Gastroesophageal sphincter (tissue), 4 donors: Measurements from ENCODE around the gene MED12. TPM values are rescaled to one million over a fixed set of nuclear protein-coding genes. Genes with fewer than 3 reads are reported as not detected.

ENCODE experiments used
- ATAC-seq: fragments of 150-250 bp; one replicate; pipeline ENCODE4 v1.9.1; 2016; ENCODE audit warnings: mild to moderate bottlenecking, moderate library complexity
- H3K27ac ChIP-seq, 4 donors: fragments of 200-600 bp; sonication (generic) in 3 of 4; 1 replicate in 3 of 4; 2 replicates in 1 of 4; pipeline ENCODE4 v1.5.1; 2016 to 2019
- H3K27me3 ChIP-seq: fragments of 200-600 bp; sonication (generic); one replicate; pipeline ENCODE4 v1.5.1; 2019
- H3K36me3 ChIP-seq, 2 donors: fragments of 200-600 bp; sonication (generic); one replicate each; pipeline ENCODE4 v1.5.1; 2019; ENCODE audit warnings: control low read depth in 1 of 2
- H3K4me1 ChIP-seq, 3 donors: fragments of 200-600 bp; sonication (generic); 1 replicate in 2 of 3; 2 replicates in 1 of 3; pipeline ENCODE4 v1.5.1; 2016 to 2019; ENCODE audit warnings: control low read depth in 2 of 3
- H3K4me3 ChIP-seq, 2 donors: fragments of 200-600 bp; sonication (generic); one replicate each; pipeline ENCODE4 v1.5.1; 2019; ENCODE audit warnings: mild to moderate bottlenecking in 1 of 2, moderate library complexity in 1 of 2
- H3K9me3 ChIP-seq, 3 donors: fragments of 200-600 bp; sonication (generic); one replicate each; pipeline ENCODE4 v1.5.1; 2017 to 2019; ENCODE audit warnings: control low read depth in 2 of 3
- EP300 ChIP-seq: sonication (generic); formaldehyde crosslinking; IDR thresholded peaks from one replicate; pipeline ENCODE4 v1.6.1; 2017; ENCODE audit warnings: antibody characterized with exemption, mild to moderate bottlenecking
- POLR2A ChIP-seq, 2 donors: fragments of 450-650 bp; IDR thresholded peaks; one replicate each; pipeline ENCODE4 v1.6.1; 2017; ENCODE audit warnings: antibody characterized with exemption in 2 of 2, mild to moderate bottlenecking in 2 of 2, moderate library complexity in 1 of 2
- POLR2AphosphoS5 ChIP-seq: sonication (generic); formaldehyde crosslinking; IDR thresholded peaks from one replicate; pipeline ENCODE4 v1.6.1; 2017; ENCODE audit warnings: antibody characterized with exemption
- WGBS, 2 donors: methylation state at CpG; one replicate each; pipeline ENCODE4 v1.1.5; 2018; ENCODE audit warnings: low coverage in 1 of 2; 5-methylcytosine and 5-hydroxymethylcytosine counted together
- total RNA-seq, 4 donors: library from RNA; depleted of rRNA; stranded (reverse); fragments of >200 nt; gene quantifications; one replicate each; pipeline ENCODE4 v1.1.0, GENCODE V29; 2016
- TF ChIP-seq, protein P1 (sequence below), 4 experiments: fragments of 200-600 bp in 2 of 4; fragments of 450-650 bp in 2 of 4; sonication (generic) in 1 of 4; IDR thresholded peaks; one replicate each; pipeline ENCODE4 v1.5.1; 2017 to 2019; ENCODE audit warnings: antibody characterized with exemption in 4 of 4, mild to moderate bottlenecking in 2 of 4, moderate library complexity in 2 of 4

The MED12 gene
- total RNA-seq, 4 donors from 2014 or later, result 19.7 to 30.2 (median 26.2) TPM

GRCh38 chrX:71096760-71097032 lies 21.7 kb upstream of the MED12 start:
- H3K4me3 ChIP-seq, result peak overlapping the region; percentile 62 to 72
- H3K27ac ChIP-seq, result peak overlapping the region in 2 of 4 donors; percentile 81 to 85
- WGBS, 2 donors, result 40% methylated on average over 1 of the region's 9 CpGs; no CpG with 5 or more reads in 1 of the 2 donors
- H3K9me3 ChIP-seq, result no peaks in the 10 kb centered on the region
- TF ChIP-seq EP300 (no peak), POLR2AphosphoS5 (no peak), POLR2A (IDR thresholded peaks at IDR 0.05) (no peak)
- TF ChIP-seq, protein P1, sequence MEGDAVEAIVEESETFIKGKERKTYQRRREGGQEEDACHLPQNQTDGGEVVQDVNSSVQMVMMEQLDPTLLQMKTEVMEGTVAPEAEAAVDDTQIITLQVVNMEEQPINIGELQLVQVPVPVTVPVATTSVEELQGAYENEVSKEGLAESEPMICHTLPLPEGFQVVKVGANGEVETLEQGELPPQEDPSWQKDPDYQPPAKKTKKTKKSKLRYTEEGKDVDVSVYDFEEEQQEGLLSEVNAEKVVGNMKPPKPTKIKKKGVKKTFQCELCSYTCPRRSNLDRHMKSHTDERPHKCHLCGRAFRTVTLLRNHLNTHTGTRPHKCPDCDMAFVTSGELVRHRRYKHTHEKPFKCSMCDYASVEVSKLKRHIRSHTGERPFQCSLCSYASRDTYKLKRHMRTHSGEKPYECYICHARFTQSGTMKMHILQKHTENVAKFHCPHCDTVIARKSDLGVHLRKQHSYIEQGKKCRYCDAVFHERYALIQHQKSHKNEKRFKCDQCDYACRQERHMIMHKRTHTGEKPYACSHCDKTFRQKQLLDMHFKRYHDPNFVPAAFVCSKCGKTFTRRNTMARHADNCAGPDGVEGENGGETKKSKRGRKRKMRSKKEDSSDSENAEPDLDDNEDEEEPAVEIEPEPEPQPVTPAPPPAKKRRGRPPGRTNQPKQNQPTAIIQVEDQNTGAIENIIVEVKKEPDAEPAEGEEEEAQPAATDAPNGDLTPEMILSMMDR (IDR thresholded peaks at IDR 0.05), result no peak
- ATAC-seq, result no peak
- peaks cover 0 to 6% of the 10 kb centered on the region in 2 donors for H3K36me3 ChIP-seq
- no peaks in the 10 kb centered on the region for H3K27me3 ChIP-seq
- peaks cover 0 to 26% (median 0%) of the 10 kb centered on the region in 3 donors for H3K4me1 ChIP-seq

DNA sequence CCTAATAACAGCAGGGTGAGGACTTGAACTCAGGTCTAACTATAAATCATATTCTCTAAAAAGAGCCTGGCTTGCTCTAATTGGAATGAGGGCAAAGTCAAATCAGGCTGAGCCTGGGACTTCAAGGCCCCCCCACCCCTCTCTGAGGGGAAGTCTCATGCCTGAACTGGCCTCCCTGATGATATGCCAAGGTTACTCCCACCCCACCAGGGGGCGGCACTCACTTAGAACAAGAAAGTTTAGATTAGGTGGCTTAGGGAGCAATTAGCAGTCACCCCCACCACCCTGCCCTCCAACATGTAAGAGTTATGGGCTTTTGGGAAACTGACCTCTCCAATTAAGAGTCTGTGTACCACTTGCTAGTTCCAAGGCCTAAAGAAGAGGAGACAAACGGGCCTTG lies 20.1 kb upstream of the MED12 start:
- WGBS, 2 donors, result 20% methylated on average over 1 of the region's 2 CpGs; no CpG with 5 or more reads in 1 of the 2 donors
- TF ChIP-seq, protein P1 (IDR thresholded peaks at IDR 0.05), result peak; percentile 21 to 57 (median 32)
- no peak for TF ChIP-seq EP300
- Histone ChIP-seq H3K4me3 (no peak overlapping the region), H3K27me3 (no peaks in the 10 kb centered on the region), H3K9me3 (no peaks in the 10 kb centered on the region), H3K4me1 (peaks cover 0 to 26% (median 0%) of the 10 kb centered on the region in 3 donors), H3K36me3 (peaks cover 0 to 6% of the 10 kb centered on the region in 2 donors), H3K27ac (no peak overlapping the region)
- no peak for ATAC-seq

- no peak overlapping the region for H3K27ac ChIP-seq
- ATAC-seq, result no peak
- H3K36me3 ChIP-seq, result peaks cover 0 to 6% of the 10 kb centered on the region in 2 donors
Observed at GRCh38 chrX:71098951-71099506, 19.4 kb upstream of the MED12 start.

GRCh38 chrX:71099736-71100135 lies 18.7 kb upstream of the MED12 start:
- Histone ChIP-seq H3K4me3 (no peak overlapping the region), H3K36me3 (peaks cover 0 to 6% of the 10 kb centered on the region in 2 donors), H3K4me1 (peaks cover 0 to 26% (median 0%) of the 10 kb centered on the region in 3 donors), H3K27ac (no peak overlapping the region), H3K27me3 (no peaks in the 10 kb centered on the region), H3K9me3 (no peaks in the 10 kb centered on the region)
- no peak for ATAC-seq
- WGBS, 2 donors, result 40 to 90% methylated on average over 1 to 4 of the region's 4 CpGs
- TF ChIP-seq POLR2AphosphoS5 (no peak), EP300 (no peak), POLR2A (IDR thresholded peaks at IDR 0.05) (no peak)
- TF ChIP-seq, protein P1 (IDR thresholded peaks at IDR 0.05), result no peak

More at GRCh38 chrX:71098951-71099506, 19.4 kb upstream of the MED12 start:
- Histone ChIP-seq H3K9me3 (no peaks in the 10 kb centered on the region), H3K4me1 (peaks cover 0 to 26% (median 0%) of the 10 kb centered on the region in 3 donors), H3K27me3 (no peaks in the 10 kb centered on the region), H3K4me3 (no peak overlapping the region)
- 62 to 79% methylated on average over 4 of the region's 5 CpGs for WGBS, 2 donors
- no peak for TF ChIP-seq POLR2A (IDR thresholded peaks at IDR 0.05)
- TF ChIP-seq EP300, result no peak
- TF ChIP-seq POLR2AphosphoS5, result no peak
- TF ChIP-seq, protein P1 (IDR thresholded peaks at IDR 0.05), result no peak
